H1 (cell line): ENCODE measurements around the gene ABHD13. TPM values are rescaled to one million over a fixed set of nuclear protein-coding genes. Genes with fewer than 3 reads are reported as not detected.

ENCODE experiments used
- EP300 ChIP-seq, 2 experiments: IDR thresholded peaks; 1 replicate in 1 of 2; 2 replicates in 1 of 2; pipeline ENCODE4 v1.6.1; 2011 to 2012; ENCODE audit warnings: low read depth in 2 of 2, low read length in 2 of 2, mild to moderate bottlenecking in 2 of 2, borderline replicate concordance in 1 of 2, inconsistent platforms in 1 of 2, moderate library complexity in 1 of 2
- GTF2F1 ChIP-seq: IDR thresholded peaks from 2 replicates; pipeline ENCODE4 v1.6.1; 2012; ENCODE audit warnings: low read depth, low read length, improper control_type of control experiment, borderline replicate concordance
- JUND ChIP-seq: IDR thresholded peaks from 2 replicates; pipeline ENCODE4 v1.6.1; 2011; ENCODE audit warnings: mild to moderate bottlenecking, improper control_type of control experiment, low read length
- KDM1A ChIP-seq: fragments of 200-600, 300-600 bp; sonication (generic); IDR thresholded peaks from 2 replicates; pipeline ENCODE4 v1.7.1; 2016; ENCODE audit warnings: mild to moderate bottlenecking, low read length, borderline replicate concordance
- MAFK ChIP-seq: IDR thresholded peaks from 2 replicates; pipeline ENCODE4 v1.6.1; 2012; ENCODE audit warnings: low read depth, mild to moderate bottlenecking, improper control_type of control experiment, low read length
- RNF2 ChIP-seq: fragments of 200-900, 300-1000 bp; sonication (generic); IDR thresholded peaks from 2 replicates; pipeline ENCODE4 v1.7.1; 2016; ENCODE audit warnings: borderline replicate concordance, low read depth, mild to moderate bottlenecking, antibody characterized with exemption, low read length; ENCODE audit not compliant: poor library complexity, severe bottlenecking; ENCODE audit errors: missing control alignments
- SIN3A ChIP-seq, 2 experiments: IDR thresholded peaks in 1 of 2; conservative IDR thresholded peaks in 1 of 2; 2 replicates each; pipeline ENCODE4 v1.6.1; 2011 to 2012; ENCODE audit warnings: low read length in 2 of 2, improper control_type of control experiment in 1 of 2, low read depth in 1 of 2, mild to moderate bottlenecking in 1 of 2
- SIRT6 ChIP-seq: IDR thresholded peaks from one replicate; pipeline ENCODE4 v1.7.1; 2012; ENCODE audit warnings: low read length, inconsistent platforms
- SP1 ChIP-seq: IDR thresholded peaks from 2 replicates; pipeline ENCODE4 v1.6.1; 2011; ENCODE audit warnings: low read depth, low read length
- SRF ChIP-seq: IDR thresholded peaks from 2 replicates; pipeline ENCODE4 v1.6.1; 2011; ENCODE audit warnings: mild to moderate bottlenecking, low read depth, low read length, moderate library complexity
- polyA plus RNA-seq, 7 experiments: library from polyadenylated mRNA; depleted of rRNA in 3 of 7; stranded (reverse) in 5 of 7; unstranded in 2 of 7; fragments of >200 nt in 5 of 7; fragments of 200-250 nt in 2 of 7; gene quantifications; 1 replicate in 5 of 7; 2 replicates in 1 of 7; 4 replicates in 1 of 7; pipeline versions ENCODE4 v1.2.1 to v1.2.3, GENCODE V29; 2011 to 2013; ENCODE audit warnings: missing spikeins in 2 of 7, mixed read lengths in 2 of 7
- total RNA-seq: library from RNA; stranded (reverse); fragmentation: NEBNext Ultra II Directional; extraction: Animal tissue kit (Norgen Biotek cat#: 25700); gene quantifications from 2 replicates; pipeline ENCODE4 v1.2.1, GENCODE V29; 2021
- TF ChIP-seq, protein P1 (sequence below): IDR thresholded peaks from 2 replicates; pipeline ENCODE4 v1.6.1; 2012; ENCODE audit warnings: low read length, inconsistent platforms
- TF ChIP-seq, protein P2 (sequence below): IDR thresholded peaks from 2 replicates; pipeline ENCODE4 v1.6.1; 2012; ENCODE audit warnings: inconsistent platforms
- TF ChIP-seq, protein P3 (sequence below): IDR thresholded peaks from 2 replicates; pipeline ENCODE4 v1.6.1; 2012; ENCODE audit warnings: inconsistent platforms

Gene ABHD13
- total and polyA plus RNA-seq, 2 of the 8 experiments (the other 6 are each of a cell fraction or from before 2014, with no cell fraction given) = 3.5 to 6.6 TPM

DNA sequence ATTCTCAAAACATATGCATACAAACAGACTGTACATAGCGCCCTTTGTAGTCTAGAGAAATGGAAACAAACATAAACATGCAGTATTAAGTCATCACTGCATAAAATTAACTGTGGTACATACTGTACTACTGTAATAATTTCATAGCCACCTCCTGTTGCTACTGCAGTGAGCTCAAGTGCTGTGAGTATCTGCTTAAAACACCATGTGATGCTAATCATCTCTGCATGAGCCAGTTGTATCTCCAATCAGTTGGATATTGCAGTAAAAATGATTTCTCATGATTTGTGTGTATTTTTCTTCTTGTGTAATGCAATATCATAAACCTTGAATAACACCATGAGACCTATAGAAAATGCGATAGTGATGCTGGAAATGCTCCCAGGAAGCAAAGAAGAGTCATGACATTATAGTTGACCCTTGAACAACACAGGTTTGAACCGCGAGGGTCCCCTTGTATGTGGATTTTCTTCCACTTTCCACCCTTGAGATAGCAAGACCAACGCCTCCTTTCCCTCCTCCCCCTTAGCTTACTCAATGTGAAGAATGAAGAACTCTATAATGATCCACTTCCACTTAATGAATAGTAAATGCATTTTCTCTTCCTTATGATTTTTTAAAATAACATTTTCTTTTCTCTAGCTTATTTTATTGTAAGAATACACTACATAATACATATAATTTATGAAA, 55.4 kb downstream of the ABHD13 start (continued):
- TF ChIP-seq, protein P1, sequence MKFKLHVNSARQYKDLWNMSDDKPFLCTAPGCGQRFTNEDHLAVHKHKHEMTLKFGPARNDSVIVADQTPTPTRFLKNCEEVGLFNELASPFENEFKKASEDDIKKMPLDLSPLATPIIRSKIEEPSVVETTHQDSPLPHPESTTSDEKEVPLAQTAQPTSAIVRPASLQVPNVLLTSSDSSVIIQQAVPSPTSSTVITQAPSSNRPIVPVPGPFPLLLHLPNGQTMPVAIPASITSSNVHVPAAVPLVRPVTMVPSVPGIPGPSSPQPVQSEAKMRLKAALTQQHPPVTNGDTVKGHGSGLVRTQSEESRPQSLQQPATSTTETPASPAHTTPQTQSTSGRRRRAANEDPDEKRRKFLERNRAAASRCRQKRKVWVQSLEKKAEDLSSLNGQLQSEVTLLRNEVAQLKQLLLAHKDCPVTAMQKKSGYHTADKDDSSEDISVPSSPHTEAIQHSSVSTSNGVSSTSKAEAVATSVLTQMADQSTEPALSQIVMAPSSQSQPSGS = no peak
- TF ChIP-seq KDM1A (no peak), GTF2F1 (no peak), JUND (no peak), SIRT6 (no peak), SP1 (no peak), MAFK (no peak), SIN3A (conservative IDR thresholded peaks at IDR 0.05 in 1 of 2, IDR thresholded peaks at IDR 0.05 in 1 of 2; ENCODE audit: low read depth in 1 of 2, low read length in 2 of 2) (no peak), SRF (no peak), RNF2 (no peak), EP300 (IDR thresholded peaks at IDR 0.05; ENCODE audit: borderline replicate concordance in 1 of 2, low read depth in 2 of 2, low read length in 2 of 2) (no peak)
- TF ChIP-seq, protein P2, sequence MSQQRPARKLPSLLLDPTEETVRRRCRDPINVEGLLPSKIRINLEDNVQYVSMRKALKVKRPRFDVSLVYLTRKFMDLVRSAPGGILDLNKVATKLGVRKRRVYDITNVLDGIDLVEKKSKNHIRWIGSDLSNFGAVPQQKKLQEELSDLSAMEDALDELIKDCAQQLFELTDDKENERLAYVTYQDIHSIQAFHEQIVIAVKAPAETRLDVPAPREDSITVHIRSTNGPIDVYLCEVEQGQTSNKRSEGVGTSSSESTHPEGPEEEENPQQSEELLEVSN = no peak
- TF ChIP-seq, protein P3, sequence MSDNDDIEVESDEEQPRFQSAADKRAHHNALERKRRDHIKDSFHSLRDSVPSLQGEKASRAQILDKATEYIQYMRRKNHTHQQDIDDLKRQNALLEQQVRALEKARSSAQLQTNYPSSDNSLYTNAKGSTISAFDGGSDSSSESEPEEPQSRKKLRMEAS = no peak
